GM04503 (cell line): ENCODE data around the gene NR1H2.
"Not testable (repeated sequence)": the region's sequence is repeated elsewhere in the genome, so short reads cannot be mapped to it uniquely, and the experiment has no call there.

Experiments
- DNase-seq: peaks from one replicate; pipeline ENCODE4 v3.0.0-alpha.2; 2012; ENCODE audit warnings: low read depth

Gene NR1H2

DNA sequence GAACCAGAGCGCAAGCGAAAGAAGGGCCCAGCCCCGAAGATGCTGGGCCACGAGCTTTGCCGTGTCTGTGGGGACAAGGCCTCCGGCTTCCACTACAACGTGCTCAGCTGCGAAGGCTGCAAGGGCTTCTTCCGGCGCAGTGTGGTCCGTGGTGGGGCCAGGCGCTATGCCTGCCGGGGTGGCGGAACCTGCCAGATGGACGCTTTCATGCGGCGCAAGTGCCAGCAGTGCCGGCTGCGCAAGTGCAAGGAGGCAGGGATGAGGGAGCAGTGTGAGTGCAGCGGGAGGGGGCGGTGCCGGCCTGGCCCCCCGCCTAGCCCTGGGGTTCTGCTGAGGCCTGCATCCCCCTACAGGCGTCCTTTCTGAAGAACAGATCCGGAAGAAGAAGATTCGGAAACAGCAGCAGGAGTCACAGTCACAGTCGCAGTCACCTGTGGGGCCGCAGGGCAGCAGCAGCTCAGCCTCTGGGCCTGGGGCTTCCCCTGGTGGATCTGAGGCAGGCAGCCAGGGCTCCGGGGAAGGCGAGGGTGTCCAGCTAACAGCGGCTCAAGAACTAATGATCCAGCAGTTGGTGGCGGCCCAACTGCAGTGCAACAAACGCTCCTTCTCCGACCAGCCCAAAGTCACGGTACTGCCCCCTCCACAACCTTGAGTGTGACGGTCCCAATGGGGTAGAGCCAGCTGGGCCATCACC, 2.1 kb downstream of the NR1H2 start:
- DNase-seq, result no peak

DNA sequence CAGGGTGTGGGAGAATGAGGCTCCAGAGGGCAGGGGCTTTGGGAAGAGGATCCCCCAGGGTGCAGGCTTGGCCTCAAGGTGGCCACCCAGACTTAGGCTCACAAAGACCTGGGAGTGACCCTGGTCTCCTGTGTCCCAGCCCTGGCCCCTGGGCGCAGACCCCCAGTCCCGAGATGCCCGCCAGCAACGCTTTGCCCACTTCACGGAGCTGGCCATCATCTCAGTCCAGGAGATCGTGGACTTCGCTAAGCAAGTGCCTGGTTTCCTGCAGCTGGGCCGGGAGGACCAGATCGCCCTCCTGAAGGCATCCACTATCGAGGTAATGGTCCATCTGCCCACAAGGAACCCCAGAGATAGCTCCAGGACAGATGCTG, 2.6 kb downstream of the NR1H2 start:
- no peak for DNase-seq

DNA sequence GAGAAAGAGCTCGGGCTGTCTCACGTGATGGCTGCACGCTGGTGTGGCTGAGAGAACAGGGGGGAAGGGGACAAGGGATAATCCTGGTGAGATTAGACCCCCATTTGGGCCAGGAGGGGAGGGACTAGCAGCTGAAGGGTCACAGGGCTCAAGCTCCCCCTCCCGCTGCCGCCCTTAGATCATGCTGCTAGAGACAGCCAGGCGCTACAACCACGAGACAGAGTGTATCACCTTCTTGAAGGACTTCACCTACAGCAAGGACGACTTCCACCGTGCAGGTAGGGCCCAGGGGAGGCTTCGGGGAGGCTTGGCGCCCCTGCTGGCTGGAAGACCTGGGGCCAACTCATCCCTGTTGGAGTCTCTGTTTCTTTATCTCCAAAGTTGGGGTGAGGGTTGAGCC, 3.3 kb downstream of the NR1H2 start:
- no peak for DNase-seq

DNA sequence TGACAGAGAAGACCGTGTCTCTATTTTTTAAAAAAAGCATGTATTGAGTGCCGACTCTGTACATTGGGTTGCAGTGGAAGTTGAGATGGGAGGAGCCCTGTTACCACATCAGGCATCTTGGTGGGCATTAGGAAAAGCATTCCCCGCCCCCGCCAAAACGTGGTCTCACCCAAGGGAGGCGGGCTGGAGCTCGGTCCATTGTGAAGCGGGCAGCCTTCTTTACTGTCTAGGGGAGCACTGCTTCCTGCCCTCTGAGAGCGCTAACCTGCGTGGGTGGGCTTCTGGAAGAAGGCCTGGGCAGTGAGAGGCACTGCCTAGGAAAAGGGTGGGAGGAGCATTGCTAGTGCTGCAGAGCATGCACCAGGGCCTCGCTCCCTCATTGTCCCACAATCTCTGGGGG, 3.9 kb downstream of the NR1H2 start:
- no peak for DNase-seq

DNA sequence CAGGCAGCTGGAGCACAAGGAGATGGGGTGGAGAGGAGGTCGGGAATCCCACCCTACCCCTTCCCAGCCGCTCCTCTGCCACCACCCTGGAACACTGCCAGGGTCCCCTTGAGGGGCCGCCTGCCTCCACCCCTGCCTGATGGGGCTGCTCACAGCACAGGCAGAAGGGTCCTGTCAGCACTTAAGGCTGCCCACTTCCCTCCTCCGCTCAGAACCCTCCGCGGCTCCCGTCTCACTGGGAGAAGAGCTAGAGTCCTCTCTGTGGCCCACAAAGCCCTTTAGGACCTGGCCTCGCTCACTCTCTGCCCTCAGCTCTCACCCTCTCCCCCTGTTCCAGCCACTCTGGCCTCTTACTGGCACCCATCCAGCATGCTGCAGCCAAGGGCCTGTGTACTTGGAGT, 4.5 kb downstream of the NR1H2 start:
- no peak for DNase-seq

DNA sequence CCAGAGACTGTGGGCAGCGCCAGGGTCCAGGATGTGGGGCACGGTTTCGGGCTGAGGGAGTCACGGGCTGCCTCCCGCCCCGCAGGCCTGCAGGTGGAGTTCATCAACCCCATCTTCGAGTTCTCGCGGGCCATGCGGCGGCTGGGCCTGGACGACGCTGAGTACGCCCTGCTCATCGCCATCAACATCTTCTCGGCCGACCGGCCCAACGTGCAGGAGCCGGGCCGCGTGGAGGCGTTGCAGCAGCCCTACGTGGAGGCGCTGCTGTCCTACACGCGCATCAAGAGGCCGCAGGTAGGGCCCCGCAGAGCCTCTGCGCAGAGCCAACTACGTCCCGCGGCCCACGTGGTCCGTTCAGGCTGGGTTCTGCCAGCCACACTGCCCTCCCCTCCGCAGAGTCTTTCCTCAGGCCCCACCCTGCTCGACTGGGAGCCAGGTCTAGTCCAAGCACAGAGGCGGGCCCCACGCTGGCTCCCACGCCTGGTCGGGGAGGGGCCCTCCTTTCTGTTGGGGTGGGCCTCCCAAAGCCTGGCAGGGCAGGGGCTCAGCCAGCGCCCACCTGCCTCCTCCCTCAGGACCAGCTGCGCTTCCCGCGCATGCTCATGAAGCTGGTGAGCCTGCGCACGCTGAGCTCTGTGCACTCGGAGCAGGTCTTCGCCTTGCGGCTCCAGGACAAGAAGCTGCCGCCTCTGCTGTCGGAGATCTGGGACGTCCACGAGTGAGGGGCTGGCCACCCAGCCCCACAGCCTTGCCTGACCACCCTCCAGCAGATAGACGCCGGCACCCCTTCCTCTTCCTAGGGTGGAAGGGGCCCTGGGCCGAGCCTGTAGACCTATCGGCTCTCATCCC, 5.8 kb downstream of the NR1H2 start:
- DNase-seq, result no peak

DNA sequence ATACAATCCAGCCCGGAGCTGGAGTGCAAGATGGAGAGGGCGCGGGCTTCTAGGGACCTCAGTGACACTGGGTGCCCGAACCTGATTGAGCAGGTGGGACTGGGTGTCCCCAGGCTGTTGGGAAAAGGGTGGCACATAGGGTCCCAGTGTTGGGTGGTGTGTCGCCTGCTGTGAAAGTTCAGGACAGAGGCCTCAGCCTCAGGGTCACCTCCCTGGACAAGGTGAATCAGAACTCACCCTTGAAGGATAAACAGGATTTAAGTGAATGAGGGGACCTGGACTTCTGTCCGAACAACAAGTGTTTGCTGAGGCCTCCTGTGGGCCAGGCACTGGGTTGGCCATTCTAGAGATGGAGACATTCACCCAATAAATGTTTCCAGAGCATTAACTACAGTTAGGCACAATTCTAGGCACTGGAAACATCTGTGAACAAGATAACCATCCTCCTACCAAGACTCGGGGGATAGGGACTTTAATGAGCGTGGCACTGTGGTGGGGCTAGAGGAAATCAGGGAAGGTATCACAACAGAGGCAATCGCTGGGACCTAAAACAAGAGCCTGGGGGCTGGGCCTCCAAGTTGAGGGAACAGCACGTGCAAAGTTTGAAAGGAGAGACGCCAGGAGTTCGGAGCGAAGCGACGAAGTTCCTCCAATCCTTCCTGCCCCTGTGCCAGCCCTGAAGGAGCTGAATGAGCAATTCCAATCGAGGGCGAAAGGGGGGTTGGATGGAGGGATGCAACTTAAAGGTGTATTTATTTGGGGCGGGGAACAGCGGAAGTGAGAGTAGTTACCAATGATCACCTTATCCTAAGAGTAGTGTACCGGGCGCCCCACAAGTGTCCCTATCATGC, 7.0 kb downstream of the NR1H2 start:
- peak; percentile 2 for DNase-seq

DNA sequence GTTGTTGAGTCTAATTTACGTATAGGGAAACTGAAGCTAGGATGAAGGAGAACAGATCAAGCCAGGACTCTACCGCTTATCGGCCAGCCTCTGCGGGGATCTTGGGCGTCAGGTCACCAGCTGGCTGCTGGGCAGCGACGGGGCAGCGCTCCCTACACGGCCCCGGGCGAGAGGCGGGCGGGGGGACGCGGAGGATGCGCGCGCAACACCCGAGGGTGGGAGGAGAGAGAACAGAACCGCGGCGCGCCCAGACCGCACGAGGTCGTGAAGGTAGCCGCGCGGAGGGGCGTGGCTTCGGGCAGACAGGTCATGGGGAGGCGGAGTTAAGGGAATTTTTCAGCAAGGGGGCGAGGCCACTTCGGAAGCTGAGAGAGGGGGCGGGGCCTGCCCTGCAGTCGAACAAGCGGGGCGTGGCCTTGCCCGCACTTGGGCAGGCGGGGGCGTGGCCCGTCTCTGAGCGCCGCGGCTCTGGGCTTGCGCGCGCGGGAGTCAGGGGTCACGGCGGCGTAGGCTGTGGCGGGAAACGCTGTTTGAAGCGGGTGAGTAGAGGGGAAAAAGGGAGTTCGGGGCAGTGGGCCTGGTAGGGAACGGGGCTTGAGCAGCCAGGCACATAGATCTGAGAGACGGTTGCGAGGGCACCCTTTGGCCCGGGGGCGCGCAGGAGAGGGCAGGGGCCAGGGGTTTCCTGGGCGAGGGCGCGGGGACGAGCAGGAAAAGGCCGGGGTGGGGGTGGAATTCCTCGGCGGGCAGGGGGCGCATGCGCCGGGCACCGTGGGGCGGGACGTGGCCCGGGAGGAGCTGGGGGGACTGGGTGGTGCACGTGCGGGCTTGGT, 7.8 kb downstream of the NR1H2 start, which contains the start of gene POLD1:
POLD1 (plus strand) TSS at position 496 of the 833 bp plus-strand sequence. CDS start 14,505 bp downstream, outside the sequence.
- DNase-seq, result peak; percentile 57

DNA sequence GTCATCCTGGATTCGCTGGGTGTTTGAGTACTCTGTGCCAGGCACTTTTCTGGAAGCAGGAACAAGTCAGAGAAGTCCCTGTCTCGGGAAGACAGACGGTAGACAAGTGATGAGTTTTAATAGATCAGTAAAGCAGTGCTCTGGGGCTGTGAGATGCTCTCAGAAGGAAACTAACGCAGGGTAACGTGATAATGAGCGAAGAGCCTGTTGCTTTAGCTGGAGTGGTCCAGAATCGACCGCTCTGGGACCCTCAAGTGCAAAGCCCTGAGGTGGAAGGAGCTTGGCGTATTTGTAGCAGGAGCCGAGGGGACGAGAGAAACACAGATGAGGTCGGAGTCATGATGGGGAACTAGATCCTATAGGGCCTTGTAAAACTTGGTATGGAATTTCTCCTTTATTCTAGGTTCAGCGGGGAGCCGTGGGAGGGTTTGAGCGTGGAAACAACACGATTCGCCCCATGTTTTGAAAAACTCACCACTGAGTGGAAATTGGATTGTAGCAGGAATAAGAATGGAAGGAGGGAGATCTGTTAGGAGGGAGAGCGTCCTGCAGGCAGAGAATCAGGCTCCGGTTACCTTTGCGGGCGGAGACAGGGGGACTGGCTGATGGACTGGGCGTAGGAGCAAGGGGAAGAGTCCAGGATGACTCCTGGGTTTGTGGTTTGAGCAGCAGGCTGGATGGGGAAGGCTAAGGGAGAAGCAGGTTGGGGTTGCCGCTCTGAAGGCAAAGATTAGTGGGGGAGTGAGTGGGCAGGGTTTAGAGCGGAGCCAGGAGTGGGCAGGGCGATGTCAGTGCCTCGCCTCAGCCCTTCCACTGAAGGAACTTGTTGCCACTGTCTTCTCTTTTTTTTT, 8.7 kb downstream of the NR1H2 start:
- DNase-seq, result peak; percentile 10

DNA sequence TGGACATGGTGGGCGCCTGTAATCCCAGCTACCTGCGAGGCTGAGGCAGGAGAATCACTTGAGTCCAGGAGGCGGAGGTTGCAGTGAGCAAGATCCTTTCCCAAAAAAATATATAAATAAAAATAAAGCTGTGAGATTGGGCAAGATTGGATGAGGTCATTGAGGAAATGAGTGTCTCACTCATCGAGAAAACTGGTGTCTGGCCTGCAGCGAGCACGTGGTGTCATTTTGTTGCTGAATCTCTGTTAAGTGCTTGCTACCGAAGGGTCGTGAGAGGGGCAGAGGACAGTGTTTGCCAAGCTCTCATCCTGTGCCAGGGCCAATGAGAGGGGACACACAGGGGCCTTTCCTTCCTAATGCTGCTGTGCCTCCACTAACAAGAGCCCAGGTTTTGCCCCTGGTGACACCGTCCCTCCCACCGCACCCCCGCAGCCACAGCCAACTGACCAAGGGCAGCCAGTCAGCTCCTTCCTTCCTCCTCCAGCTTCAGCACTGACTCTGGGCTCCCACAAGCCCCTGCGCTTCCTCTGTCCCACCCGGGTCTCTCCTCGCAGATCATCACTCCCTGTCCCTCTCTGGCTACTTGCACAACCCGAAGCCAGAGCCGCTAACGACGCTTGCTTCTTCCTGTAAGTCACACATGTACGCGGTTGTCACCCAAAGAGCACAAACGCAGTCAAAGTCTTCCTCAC, 11.1 kb downstream of the NR1H2 start:
- DNase-seq, result peak; percentile 2

DNA sequence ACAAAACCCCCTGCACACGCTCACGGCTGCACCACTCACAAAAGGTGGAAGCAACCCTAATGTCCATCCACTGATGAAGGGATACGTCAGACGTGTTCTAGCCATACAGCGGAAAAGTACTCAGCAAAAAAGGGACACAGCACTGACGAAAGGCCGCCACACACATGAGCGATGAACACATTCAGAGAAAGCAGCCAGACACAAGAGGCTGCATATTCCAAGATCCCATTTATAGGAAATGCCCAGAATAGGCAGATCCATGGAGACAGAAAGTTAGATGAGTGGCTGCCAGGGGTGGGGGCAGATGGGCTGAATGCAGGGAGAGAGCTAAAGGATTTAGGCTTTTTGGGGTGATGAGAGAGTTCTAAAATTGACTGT, 11.6 kb downstream of the NR1H2 start:
- no peak for DNase-seq

DNA sequence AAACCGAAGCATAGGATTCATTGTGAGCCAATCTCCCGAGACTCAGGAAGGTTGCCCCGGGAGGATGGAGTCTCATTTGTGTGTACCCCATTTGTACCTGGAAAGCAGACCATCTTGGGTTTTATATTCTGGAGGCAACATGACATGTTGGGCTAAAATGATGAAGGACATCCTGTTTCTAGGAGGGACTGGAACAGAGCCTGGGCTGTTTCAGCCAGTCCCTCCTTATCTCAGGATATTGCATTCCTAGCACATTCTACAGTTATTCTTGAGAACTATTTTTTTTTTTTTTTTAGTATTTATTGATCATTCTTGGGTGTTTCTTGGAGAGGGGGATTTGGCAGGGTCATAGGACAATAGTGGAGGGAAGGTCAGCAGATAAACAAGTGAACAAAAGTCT, 14.0 kb downstream of the NR1H2 start:
- not testable (repeated sequence) for DNase-seq

DNA sequence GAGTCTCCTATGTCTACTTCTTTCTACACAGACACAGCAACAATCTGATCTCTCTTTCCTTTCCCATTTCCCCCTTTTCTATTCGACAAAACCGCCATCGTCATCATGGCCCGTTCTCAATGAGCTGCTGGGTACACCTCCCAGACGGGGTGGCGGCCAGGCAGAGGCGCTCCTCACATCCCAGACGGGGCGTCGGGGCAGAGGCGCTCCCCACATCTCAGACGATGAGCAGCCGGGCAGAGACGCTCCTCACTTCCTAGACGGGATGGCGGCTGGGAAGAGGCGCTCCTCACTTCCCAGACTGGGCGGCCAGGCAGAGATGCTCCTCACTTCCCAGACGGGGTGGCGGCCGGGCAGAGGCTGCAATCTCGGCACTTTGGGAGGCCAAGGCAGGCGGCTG, 14.7 kb downstream of the NR1H2 start:
- DNase-seq, result not testable (repeated sequence)

DNA sequence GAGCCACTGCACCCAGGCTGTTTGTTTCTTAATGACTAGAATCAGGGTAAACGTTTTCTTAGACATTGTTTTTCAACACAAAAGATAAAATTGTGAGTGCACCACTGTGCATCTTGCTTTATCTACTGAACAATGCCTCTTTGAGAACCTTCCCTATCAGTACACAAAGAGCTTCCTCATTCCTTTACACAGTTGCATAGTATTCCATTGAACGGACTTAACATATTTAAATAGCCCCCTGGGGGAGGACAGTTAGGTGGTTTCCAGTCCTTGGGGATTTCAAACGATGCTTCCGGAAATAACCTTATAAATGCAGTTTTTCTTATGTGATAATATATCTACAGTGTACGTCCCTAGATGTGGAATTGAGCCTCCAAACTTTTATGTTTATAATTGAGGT, 16.5 kb downstream of the NR1H2 start:
- no peak for DNase-seq

DNA sequence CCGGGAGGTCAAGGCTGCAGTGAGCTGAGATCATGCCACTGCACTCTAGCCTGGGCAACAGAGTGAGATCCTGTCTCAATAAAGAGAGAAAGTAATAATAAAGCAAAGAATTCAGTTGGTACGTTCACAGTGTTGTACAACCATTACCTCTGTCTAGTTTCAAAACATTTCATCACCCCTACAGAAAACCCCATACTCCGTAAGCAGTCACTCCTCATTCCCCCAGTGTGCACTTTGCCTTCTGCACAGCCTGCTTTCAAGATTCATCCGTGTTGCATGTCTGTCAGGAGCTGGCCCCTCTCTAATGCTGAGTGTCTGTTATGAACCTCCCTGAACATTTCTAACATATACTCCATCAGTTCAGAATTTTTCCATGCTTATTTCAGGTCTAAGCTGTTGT, 17.3 kb downstream of the NR1H2 start:
- no peak for DNase-seq

DNA sequence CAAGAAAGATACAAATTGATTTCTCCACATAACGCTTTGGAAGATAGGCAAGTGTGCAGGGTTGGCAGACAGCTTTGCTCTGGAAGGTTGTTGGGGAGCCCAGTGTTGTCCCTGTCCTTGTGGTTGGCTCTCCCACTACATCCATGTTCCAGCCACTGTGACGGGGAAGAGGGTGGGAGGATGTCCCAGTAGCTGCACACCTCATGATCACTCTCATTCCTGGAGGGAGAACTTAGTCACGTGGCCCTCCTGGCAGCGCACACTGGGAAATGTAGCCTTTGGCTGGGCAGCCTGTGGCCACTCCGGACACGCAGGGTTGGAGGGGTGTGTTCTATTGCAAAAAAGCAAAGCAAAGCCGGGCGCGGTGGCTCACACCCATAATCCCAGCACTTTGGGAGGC, 17.8 kb downstream of the NR1H2 start:
- no peak for DNase-seq

DNA sequence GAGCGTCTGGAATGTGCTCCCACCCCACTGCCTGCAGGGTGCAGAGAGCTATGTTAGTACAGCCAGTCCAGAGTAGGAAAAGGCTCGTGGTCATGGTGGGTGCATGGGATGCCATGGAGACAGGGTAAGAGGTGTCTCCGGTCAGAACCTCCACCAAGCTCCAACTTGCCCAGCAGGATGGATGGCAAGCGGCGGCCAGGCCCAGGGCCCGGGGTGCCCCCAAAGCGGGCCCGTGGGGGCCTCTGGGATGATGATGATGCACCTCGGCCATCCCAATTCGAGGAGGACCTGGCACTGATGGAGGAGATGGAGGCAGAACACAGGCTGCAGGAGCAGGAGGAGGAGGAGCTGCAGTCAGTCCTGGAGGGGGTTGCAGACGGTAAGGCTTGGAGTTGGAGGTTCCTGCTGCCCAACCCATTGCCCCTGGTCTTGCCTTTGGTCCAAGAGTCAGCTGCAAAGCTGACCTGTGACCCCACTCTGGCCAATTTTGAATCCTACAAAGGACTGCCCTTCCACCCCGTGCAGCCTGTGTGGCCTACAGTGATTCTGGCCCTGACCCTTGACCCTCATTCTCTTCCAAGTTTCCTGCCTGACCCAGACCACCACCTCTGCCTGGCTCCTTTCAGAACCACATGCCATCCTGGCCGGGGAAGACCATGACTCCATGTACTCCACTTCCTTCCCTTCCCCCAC, 22.6 kb downstream of the NR1H2 start:
- no peak for DNase-seq

DNA sequence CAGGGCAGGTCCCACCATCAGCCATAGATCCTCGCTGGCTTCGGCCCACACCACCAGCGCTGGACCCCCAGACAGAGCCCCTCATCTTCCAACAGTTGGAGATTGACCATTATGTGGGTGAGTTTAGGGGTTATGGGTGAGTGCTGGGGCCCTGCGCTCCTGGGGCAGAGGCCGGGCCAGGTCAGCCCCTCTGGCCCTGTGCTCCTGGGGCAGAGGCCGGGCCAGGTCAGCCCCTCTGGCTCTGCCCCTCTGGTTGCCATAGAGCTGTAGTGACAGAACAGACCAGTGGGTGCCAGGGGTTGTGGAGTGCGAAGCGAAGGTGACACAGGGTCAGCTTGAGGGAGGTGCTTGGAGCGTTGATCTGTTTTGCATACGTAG, 23.1 kb downstream of the NR1H2 start:
- DNase-seq, result no peak

DNA sequence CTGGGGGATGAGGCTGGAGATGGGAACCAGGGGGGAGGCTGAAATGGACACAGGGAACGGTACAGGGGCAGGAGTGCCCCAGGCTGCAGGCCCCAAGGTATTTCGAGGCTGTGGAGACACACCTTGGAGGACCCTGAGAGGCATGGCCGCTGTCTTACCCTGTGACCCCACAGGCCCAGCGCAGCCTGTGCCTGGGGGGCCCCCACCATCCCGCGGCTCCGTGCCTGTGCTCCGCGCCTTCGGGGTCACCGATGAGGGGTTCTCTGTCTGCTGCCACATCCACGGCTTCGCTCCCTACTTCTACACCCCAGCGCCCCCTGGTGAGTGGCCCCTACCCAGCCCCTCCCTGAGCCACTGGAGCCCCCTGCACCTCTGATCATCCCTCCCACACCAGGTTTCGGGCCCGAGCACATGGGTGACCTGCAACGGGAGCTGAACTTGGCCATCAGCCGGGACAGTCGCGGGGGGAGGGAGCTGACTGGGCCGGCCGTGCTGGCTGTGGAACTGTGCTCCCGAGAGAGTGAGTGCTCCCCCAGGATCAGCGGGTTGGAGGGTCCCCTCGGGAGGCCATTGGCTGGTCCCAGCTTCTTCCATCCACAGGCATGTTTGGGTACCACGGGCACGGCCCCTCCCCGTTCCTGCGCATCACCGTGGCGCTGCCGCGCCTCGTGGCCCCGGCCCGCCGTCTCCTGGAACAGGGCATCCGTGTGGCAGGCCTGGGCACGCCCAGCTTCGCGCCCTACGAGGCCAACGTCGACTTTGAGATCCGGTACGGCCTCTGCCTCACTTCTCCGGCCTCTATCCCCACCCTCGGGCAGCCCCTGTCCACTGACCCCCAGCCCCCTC, 25.6 kb downstream of the NR1H2 start:
- no peak for DNase-seq
